SK-N-SH treated with all-trans-retinoic acid at 6 μM for 48 hours (cell line): Measurements from ENCODE around the gene HSP90AA1.

Experiments
- ARNTL ChIP-seq: fragments of 450-650 bp; formaldehyde crosslinking; IDR thresholded peaks from 2 replicates; pipeline ENCODE4 v1.5.0; 2020; ENCODE audit warnings: low read depth, mild to moderate bottlenecking, moderate library complexity, borderline replicate concordance
- CREB5 ChIP-seq: fragments of 250-450 bp; sonication (Bioruptor Pico); IDR thresholded peaks from 2 replicates; pipeline ENCODE4 v1.5.1; 2020; ENCODE audit warnings: low read depth, mild to moderate bottlenecking, moderate library complexity
- ISL1 ChIP-seq: fragments of 250-450 bp; sonication (Bioruptor Pico); IDR thresholded peaks from 2 replicates; pipeline ENCODE4 v2.1.2; 2022; ENCODE audit warnings: mild to moderate bottlenecking, moderate library complexity
- OSR1 ChIP-seq: fragments of 250-450 bp; sonication (Bioruptor Pico); IDR thresholded peaks from 2 replicates; pipeline ENCODE4 v1.8.0; 2022; ENCODE audit warnings: moderate library complexity, mild to moderate bottlenecking, inconsistent platforms
- PATZ1 ChIP-seq: fragments of 250-450 bp; sonication (Bioruptor Pico); IDR thresholded peaks from 2 replicates; pipeline ENCODE4 v1.8.0; 2020; ENCODE audit warnings: mild to moderate bottlenecking, moderate library complexity, borderline replicate concordance
- POU6F1 ChIP-seq: fragments of 250-450 bp; sonication (Bioruptor Pico); IDR thresholded peaks from 2 replicates; pipeline ENCODE4 v1.8.0; 2021; ENCODE audit warnings: low read depth, mild to moderate bottlenecking, moderate library complexity, borderline replicate concordance
- RARB ChIP-seq: fragments of 250-450 bp; sonication (Bioruptor Pico); IDR thresholded peaks from 2 replicates; pipeline ENCODE4 v1.8.0; 2021; ENCODE audit warnings: mild to moderate bottlenecking, moderate library complexity
- TCF4 ChIP-seq: fragments of 250-450 bp; sonication (Bioruptor Pico); IDR thresholded peaks from 2 replicates; pipeline ENCODE4 v1.8.0; 2021; ENCODE audit warnings: mild to moderate bottlenecking, moderate library complexity, borderline replicate concordance
- TOX ChIP-seq: fragments of 250-450 bp; sonication (Bioruptor Pico); IDR thresholded peaks from 2 replicates; pipeline ENCODE4 v1.8.0; 2021; ENCODE audit warnings: mild to moderate bottlenecking, moderate library complexity, borderline replicate concordance
- TSHZ2 ChIP-seq: fragments of 250-450 bp; sonication (Bioruptor Pico); IDR thresholded peaks from 2 replicates; pipeline ENCODE4 v1.5.0; 2020; ENCODE audit warnings: mild to moderate bottlenecking, moderate library complexity
- ZC3H10 ChIP-seq: fragments of 250-450 bp; sonication (Bioruptor Pico); IDR thresholded peaks from 2 replicates; pipeline ENCODE4 v1.5.1; 2021; ENCODE audit warnings: mild to moderate bottlenecking, moderate library complexity
- ZFP3 ChIP-seq: fragments of 250-450 bp; sonication (Bioruptor Pico); IDR thresholded peaks from 2 replicates; pipeline ENCODE4 v1.5.0; 2020; ENCODE audit warnings: mild to moderate bottlenecking, moderate library complexity
- ZFP30 ChIP-seq: fragments of 450-650 bp; formaldehyde crosslinking; IDR thresholded peaks from 2 replicates; pipeline ENCODE4 v1.5.0; 2022; ENCODE audit warnings: mild to moderate bottlenecking, moderate library complexity
- ZNF8 ChIP-seq: fragments of 450-650 bp; formaldehyde crosslinking; IDR thresholded peaks from 2 replicates; pipeline ENCODE4 v1.5.0; 2020; ENCODE audit warnings: mild to moderate bottlenecking, moderate library complexity

GRCh38 chr14:102089621-102090343, 2.9 kb upstream of the HSP90AA1 start:
- no peak for TF ChIP-seq ZFP3 (CRISPR knock-in tag)
- no peak for TF ChIP-seq CREB5 (CRISPR knock-in tag)
- no peak for TF ChIP-seq RARB (CRISPR knock-in tag)
- no peak for TF ChIP-seq ZNF8 (CRISPR knock-in tag)
- no peak for TF ChIP-seq ZFP30 (CRISPR knock-in tag)
- no peak for TF ChIP-seq POU6F1 (CRISPR knock-in tag)
- no peak for TF ChIP-seq PATZ1
- no peak for TF ChIP-seq TCF4 (CRISPR knock-in tag)
- no peak for TF ChIP-seq ARNTL (CRISPR knock-in tag)
- no peak for TF ChIP-seq ISL1 (CRISPR knock-in tag)
- no peak for TF ChIP-seq TSHZ2
- no peak for TF ChIP-seq TOX (CRISPR knock-in tag)
- TF ChIP-seq OSR1 (CRISPR knock-in tag): no peak
- TF ChIP-seq ZC3H10 (CRISPR knock-in tag): no peak
